ENCODE data around the gene MBD3L1.

Gene MBD3L1

GRCh38 chr19:8880868-8881488 is 48.8 kb downstream of the MBD3L1 start:
- DNase-seq (ENCODE audit: low read depth in 3 of 3), result no peak

GRCh38 chr19:8881512-8881911 is 49.3 kb downstream of the MBD3L1 start:
- DNase-seq (ENCODE audit: low read depth in 3 of 3), result no peak

- DNase-seq (ENCODE audit: low read depth in 3 of 3), result no peak
Observed at GRCh38 chr19:8884416-8884815, 52.2 kb downstream of the MBD3L1 start.

GRCh38 chr19:8887364-8887763 is 55.2 kb downstream of the MBD3L1 start:
- no peak for DNase-seq (ENCODE audit: low read depth in 3 of 3)

DNA sequence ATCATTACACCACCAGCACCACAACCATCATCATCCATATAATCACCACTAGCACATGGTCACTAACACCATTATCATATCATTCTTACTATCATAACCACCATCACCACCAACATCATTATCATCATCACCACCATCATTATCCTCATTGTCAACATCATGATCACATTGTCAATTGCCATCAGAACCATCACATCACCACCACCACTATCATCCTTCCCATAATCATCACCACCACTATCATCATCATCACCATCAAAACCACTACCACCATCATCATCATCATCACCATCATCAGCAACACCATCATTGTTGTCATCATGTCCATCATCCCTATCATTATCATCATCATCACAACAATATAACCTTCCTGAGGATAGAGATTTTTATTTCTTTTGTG is 58.1 kb downstream of the MBD3L1 start:
- no peak for DNase-seq (ENCODE audit: low read depth in 3 of 3)
